HS-27A (cell line): ENCODE measurements around the gene RNH1.
A peak's percentile ranks its signal among the peaks of the same experiment; 100 is the strongest.

Source experiments
- DNase-seq: peaks from one replicate; pipeline ENCODE4 v3.0.0-alpha.2; 2012; ENCODE audit warnings: low read depth, missing footprints

The RNH1 gene

DNA sequence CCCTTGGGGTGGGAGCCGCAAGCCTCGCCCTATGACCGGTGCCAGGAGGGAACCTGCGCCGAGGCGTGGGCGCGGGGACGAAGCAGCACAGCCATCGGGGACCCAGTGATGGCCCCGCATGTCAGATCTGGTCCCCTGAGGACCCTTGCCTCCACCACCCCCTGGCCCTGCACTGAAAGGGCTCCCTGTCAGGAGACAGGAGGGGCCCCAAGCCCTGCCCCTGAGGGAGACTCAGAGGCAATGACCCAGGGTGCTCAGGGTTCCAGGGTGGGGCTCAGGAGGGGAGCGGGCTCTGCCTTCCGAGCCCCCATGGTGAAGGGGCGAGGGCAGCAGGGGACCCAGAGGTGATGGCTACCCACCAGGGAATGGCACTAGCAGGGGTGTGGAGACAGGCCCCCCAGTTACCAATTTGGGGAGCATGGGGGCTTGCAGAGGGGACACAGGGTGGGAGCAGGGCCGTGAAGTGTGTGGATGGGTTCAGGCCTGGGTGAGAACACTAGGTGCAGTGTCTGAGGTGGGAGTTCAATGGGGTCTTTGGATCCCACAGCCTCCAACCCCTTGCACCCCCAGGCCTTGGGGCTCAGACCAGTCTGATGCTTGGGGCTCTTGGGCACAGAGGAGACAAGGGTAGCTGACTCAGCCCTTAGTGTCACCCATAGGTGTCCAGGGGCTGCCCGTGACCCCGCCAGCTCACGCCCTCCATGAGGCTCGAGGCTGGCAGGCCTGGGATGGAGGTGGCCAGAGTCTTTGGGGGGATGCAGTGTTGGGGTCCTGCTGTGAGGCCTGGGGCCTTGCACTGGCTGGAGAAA lies 30.8 kb upstream of the RNH1 start:
- DNase-seq, result no peak

- no peak for DNase-seq
Measured at GRCh38 chr11:536841-537621, 30.0 kb upstream of the RNH1 start, which contains the start of gene LRRC56. LRRC56 (plus strand) TSS chr11:537527; CDS start chr11:540685, 3,158 bp downstream.

GRCh38 chr11:535519-536454 lies 28.7 kb upstream of the RNH1 start, which contains the start of gene HRAS:
HRAS (minus strand) TSS chr11:535576.
- peak; percentile 63 for DNase-seq

DNA sequence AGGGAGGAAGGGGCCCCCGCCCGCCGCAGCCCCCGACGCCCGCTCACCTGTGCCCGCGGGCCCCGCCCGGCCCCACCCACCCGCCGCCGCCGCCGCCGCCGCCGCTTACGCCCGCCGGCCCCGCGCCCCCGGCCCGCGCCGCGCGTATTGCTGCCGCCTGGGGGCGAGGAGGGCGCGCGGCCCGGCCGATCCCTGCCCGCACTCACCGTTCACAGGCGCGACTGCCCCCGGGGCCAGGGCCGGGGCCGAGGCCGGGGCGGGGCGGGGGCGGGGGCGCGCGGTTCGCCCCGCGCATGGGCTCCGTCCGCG lies 28.1 kb upstream of the RNH1 start:
- DNase-seq, result no peak

DNA sequence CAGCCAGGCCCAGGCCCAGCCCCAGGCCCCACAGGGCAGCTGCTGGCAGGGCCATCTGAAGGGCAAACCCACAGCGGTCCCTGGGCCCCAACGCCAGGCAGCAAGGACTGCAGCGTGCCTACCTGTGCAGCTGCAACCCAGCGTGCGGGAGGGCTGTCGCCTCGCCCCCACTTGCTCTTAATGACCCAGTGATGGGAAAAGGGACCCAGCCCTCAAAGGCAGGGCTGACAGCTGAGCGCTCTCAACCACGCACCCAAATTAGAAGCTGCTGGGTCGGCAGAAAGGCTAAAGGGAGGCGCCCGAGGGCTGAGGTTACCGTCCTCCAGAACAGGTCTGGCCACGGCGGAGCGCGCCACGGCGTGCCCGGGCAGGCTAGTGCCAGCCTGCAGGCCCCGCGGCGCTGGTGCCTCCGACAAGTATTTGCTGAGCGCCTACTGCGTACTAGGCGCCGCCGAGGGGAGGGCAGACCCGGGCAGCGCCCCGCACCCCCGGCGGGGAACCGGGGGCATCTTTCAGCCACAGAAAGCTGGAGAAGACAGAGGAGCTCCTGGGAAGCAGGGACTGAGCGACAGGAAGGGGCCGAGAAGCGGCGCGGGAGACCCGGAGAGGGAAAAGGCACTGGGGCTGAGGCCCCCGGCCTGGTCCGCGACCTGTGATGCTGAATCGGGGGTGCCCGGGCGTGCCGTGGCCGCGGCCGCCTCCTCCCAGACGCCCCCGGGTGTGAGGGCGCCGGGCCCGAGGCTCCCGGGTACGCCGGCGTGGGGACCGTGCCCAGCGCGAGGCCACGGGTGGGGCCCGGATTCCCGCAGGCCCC lies 27.6 kb upstream of the RNH1 start:
- no peak for DNase-seq

DNA sequence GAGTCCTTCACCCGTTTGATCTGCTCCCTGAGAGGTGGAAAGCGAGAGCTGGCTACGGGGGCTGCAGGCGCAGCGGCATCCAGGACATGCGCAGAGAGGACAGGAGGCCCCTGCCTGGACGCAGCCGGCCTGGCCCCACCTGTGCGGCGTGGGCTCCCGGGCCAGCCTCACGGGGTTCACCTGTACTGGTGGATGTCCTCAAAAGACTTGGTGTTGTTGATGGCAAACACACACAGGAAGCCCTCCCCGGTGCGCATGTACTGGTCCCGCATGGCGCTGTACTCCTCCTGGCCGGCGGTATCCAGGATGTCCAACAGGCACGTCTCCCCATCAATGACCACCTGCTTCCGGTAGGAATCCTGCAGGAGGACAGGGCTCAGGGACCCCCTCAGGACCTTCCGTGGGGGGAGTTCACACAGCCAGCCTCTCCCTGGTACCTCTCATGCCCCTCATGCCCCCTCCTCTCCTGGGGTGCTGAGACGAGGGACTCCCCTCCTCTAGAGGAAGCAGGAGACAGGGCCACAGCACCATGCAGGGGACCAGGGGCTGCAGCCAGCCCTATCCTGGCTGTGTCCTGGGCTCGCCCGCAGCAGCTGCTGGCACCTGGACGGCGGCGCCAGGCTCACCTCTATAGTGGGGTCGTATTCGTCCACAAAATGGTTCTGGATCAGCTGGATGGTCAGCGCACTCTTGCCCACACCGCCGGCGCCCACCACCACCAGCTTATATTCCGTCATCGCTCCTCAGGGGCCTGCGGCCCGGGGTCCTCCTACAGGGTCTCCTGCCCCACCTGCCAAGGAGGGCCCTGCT lies 26.7 kb upstream of the RNH1 start:
- DNase-seq, result no peak

GRCh38 chr11:532986-533585 lies 26.0 kb upstream of the RNH1 start:
- DNase-seq, result no peak

DNA sequence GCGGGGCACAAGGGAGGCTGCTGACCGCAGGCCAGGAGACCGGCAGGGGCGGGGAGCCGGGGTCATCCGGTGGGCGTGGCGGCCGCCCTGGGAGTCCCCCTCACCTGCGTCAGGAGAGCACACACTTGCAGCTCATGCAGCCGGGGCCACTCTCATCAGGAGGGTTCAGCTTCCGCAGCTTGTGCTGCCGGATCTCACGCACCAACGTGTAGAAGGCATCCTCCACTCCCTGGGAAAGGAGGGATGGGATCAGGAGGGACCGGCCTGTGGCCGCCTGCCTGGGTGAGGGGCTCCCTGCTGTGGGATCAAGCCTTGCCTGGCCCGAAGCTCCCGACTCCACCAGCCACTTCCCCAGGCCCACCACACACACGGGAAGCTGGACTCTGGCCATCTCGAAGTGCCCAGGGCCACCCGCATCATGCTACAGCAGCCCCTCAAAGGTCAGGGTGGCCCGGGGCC lies 25.5 kb upstream of the RNH1 start:
- DNase-seq, result no peak

GRCh38 chr11:531919-532526 lies 25.0 kb upstream of the RNH1 start:
- no peak for DNase-seq

DNA sequence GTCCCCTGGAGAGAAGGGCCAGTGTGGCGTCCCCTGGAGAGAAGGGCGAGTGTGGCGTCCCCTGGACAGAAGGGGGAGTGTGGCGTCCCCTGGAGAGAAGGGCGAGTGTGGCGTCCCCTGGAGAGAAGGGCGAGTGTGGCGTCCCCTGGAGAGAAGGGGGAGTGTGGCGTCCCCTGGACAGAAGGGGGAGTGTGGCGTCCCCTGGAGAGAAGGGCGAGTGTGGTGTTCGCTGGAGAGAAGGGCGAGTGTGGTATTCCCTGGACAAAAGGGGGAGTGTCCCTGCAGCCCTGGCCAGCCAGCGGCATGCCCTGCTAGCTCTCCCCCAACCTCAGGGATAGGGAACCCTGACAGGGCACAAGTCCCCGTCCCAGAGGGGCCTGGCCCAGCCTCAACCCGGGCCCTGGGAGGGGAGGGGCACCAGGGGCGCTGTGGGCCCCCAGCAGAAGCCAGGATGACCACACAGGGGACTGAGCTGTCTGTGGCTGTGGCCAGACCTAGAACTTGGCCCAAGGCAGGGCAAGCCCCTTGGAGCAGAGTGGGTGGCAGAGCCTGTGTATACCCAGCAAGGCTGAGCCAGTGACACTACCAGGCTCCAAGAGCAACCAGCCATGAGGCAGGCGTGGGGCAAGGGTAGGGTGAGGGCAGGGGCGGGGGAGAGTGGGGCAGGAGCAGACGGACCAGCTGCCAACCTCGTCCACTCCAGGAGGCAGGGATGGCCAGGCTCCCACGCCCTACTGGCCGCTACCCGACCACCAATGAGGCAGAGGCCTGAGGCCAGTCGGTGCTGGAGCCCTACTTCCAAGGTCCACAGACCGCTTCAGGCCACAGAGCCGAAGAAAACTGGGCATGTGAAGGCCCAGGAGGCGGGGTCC lies 24.2 kb upstream of the RNH1 start:
- no peak for DNase-seq

DNA sequence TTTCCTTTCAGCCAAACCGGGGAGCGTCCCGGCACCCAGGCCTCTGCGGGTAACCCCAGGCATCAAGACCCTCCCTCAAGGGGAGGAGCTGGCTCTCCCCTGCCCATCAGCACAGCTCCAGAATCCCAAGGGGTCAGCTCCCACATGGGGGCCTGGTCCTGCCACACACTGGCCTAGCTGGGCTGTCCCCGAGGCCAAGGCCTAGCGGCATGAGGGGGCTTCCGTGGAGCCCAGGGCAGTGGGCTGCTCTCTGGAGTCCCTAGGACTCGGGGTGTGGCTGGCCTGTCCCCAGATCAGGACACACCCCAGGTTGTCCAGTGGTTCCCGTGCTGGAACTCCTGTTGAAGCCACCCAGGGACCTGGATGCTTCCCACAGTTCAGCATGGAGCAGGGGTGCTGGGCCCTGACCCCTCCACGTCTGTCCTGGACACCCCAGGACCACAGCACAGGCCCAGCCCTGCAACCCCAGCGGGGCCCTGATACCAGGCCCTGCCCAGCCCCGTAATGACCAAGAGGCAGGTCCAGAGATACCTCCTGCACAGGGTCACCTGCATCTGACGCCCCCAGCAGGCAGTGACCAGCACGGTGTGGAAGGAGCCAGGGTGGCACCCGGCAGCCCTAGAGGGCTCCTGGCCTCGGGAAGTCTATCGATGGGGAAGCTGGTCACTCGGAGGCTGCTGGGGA lies 22.8 kb upstream of the RNH1 start:
- DNase-seq, result no peak

GRCh38 chr11:528815-529727 lies 22.0 kb upstream of the RNH1 start:
- DNase-seq, result no peak

DNA sequence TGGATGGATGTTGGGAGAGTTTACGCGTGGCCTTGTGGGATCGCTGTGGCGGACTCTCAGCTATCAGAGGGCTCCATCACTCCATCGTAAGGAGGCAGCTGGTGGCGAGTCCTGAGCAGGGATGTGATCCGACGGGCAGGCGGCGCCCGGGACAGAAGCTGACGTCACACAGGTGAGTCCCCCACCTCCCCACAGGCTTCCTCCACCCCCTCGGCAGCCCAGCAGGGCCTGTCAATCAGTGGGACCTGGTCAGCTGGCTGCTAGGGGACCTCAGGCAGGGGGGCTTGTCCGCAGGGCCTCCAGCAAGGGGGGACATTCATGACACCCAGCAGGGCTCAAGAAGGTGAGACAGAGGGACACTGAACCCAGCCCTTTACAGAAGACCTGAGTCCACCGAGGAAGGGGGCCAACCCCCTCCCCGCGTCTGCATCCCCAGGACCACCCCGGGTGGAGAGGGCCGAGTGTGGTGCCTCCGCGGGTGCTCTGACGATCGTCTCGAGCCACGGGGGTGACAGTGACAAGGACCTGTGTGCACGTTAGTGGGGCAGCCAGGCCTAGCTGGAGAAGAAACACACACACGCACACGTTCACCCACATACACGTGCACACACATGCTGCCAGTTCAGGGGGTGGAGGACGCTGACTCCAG lies 21.2 kb upstream of the RNH1 start:
- DNase-seq, result no peak

DNA sequence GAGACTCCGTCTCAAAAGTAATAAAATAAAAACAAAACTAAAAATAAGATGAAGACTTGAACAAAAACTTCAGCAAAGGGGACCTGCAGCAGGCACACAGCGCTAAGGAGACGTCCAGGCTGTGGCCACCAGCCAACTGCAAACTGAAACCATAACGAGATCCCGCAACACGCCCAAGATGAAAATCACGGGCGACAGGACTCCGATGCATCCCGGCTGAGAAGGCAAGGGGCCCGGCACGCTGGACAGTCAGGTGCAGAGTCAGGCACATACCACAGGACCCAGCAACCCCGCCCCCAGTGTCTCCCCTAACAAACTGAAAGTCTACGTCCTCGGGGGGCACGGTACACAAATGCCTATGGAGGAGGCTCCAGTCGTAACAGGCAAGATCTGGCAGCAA lies 19.1 kb upstream of the RNH1 start:
- DNase-seq, result no peak

GRCh38 chr11:521177-521688 lies 14.2 kb upstream of the RNH1 start:
- no peak for DNase-seq
